Endodermal cell (in vitro differentiated cells): ENCODE measurements around the gene PRKD3. TPM values are rescaled to one million over a fixed set of nuclear protein-coding genes. Genes with fewer than 3 reads are reported as not detected.

Experiments
- DNase-seq: peaks from one replicate; pipeline ENCODE4 v3.0.0-alpha.2; 2017
- H3K27ac ChIP-seq: 2 replicates; pipeline ENCODE4 v1.5.1; 2013; ENCODE audit warnings: mild to moderate bottlenecking, low read depth, low read length, moderate library complexity
- H3K27me3 ChIP-seq: 2 replicates; pipeline ENCODE4 v1.6.1; 2013; ENCODE audit warnings: mild to moderate bottlenecking, low read length, moderate library complexity; ENCODE audit not compliant: insufficient read depth, control insufficient read depth, poor library complexity, severe bottlenecking
- H3K36me3 ChIP-seq: 2 replicates; pipeline ENCODE4 v1.7.0; 2013; ENCODE audit warnings: mild to moderate bottlenecking, low read length, moderate library complexity; ENCODE audit not compliant: control insufficient read depth, insufficient read depth
- H3K4me1 ChIP-seq: one replicate; pipeline ENCODE4 v1.7.0; 2013; ENCODE audit warnings: low read length; ENCODE audit not compliant: control insufficient read depth, insufficient read depth
- H3K4me3 ChIP-seq: 2 replicates; pipeline ENCODE4 v1.5.1; 2013; ENCODE audit warnings: mild to moderate bottlenecking, low read length, moderate library complexity
- H3K9ac ChIP-seq: 2 replicates; pipeline ENCODE4 v1.6.1; 2013; ENCODE audit warnings: mild to moderate bottlenecking, low read length, moderate library complexity; ENCODE audit not compliant: poor library complexity, severe bottlenecking; ENCODE audit errors: extremely low read depth
- H3K9me3 ChIP-seq: 2 replicates; pipeline ENCODE4 v1.6.1; 2013; ENCODE audit warnings: mild to moderate bottlenecking, low read length, moderate library complexity; ENCODE audit not compliant: control insufficient read depth
- H3K27ac Mint-ChIP-seq: 2 replicates; pipeline ENCODE4 v1.8.0; 2020; ENCODE audit warnings: mixed read lengths
- H3K27me3 Mint-ChIP-seq: 2 replicates; pipeline ENCODE4 v1.8.0; 2021; ENCODE audit warnings: mild to moderate bottlenecking, mixed read lengths; ENCODE audit not compliant: insufficient read depth
- H3K36me3 Mint-ChIP-seq: 2 replicates; pipeline ENCODE4 v1.8.0; 2020; ENCODE audit warnings: low read depth, mixed read lengths
- H3K4me1 Mint-ChIP-seq: 2 replicates; pipeline ENCODE4 v1.8.0; 2020; ENCODE audit warnings: mixed read lengths
- H3K4me3 Mint-ChIP-seq: 2 replicates; pipeline ENCODE4 v1.8.0; 2020; ENCODE audit warnings: mild to moderate bottlenecking, moderate library complexity, mixed read lengths
- H3K9me3 Mint-ChIP-seq: 2 replicates; pipeline ENCODE4 v1.8.0; 2020; ENCODE audit warnings: mild to moderate bottlenecking, mixed read lengths
- CTCF ChIP-seq: fragments of 200-600 bp; sonication (generic); conservative IDR thresholded peaks from 2 replicates; pipeline ENCODE4 v1.5.0; 2021; ENCODE audit warnings: antibody characterized with exemption, mild to moderate bottlenecking
- WGBS, 2 experiments: methylation state at CpG; one replicate each; pipeline versions ENCODE4 v1.1.5 to v1.1.7; 2013; ENCODE audit warnings: missing lambda C conversion rate in 2 of 2, mixed read lengths in 1 of 2; ENCODE audit not compliant: insufficient coverage in 1 of 2, insufficient read length in 1 of 2; 5-methylcytosine and 5-hydroxymethylcytosine counted together
- total RNA-seq, 2 donors: library from RNA; stranded (reverse); fragmentation: NEBNext Ultra II Directional in 1 of 2; extraction: Animal tissue kit (Norgen Biotek cat#: 25700) in 1 of 2; gene quantifications; 2 replicates in 1 of 2; 3 replicates in 1 of 2; pipeline ENCODE4 v1.2.1, GENCODE V29; 2021

The PRKD3 gene
- total RNA-seq, 2 donors from 2014 or later: 94.4 to 95.0 TPM

- H3K9ac ChIP-seq: peak overlapping the region; percentile 88
- no peak overlapping the region for H3K27ac ChIP-seq
- peaks cover 52% of the 10 kb centered on the region for H3K4me1 Mint-ChIP-seq
- no peak for DNase-seq
- H3K27me3 Mint-ChIP-seq: peaks cover 7% of the 10 kb centered on the region
- peak overlapping the region; percentile 97 for H3K4me3 ChIP-seq
- peaks cover 9% of the 10 kb centered on the region for H3K36me3 Mint-ChIP-seq
- H3K9me3 Mint-ChIP-seq: no peaks in the 10 kb centered on the region
- TF ChIP-seq CTCF: no peak
- H3K4me3 Mint-ChIP-seq: peak overlapping the region; percentile 89
- peaks cover 40% of the 10 kb centered on the region for H3K36me3 ChIP-seq
- H3K27ac Mint-ChIP-seq: no peak overlapping the region
- peaks cover 25% of the 10 kb centered on the region for H3K4me1 ChIP-seq
- H3K9me3 ChIP-seq: no peaks in the 10 kb centered on the region
- peaks cover 6% of the 10 kb centered on the region for H3K27me3 ChIP-seq
Measured at GRCh38 chr2:37322368-37322767, 2.3 kb downstream of the PRKD3 start.

GRCh38 chr2:37321029-37321682 is 3.5 kb downstream of the PRKD3 start:
- Histone ChIP-seq H3K4me1 (peaks cover 17% of the 10 kb centered on the region), H3K9me3 (no peaks in the 10 kb centered on the region), H3K9ac (peak overlapping the region; percentile 37), H3K4me3 (peak overlapping the region; percentile 97), H3K27ac (no peak overlapping the region), H3K36me3 (peaks cover 52% of the 10 kb centered on the region), H3K27me3 (peaks cover 6% of the 10 kb centered on the region)
- Mint-ChIP-seq H3K4me1 (peaks cover 58% of the 10 kb centered on the region), H3K36me3 (peaks cover 11% of the 10 kb centered on the region), H3K27me3 (peaks cover 6% of the 10 kb centered on the region), H3K4me3 (peak overlapping the region; percentile 89), H3K9me3 (no peaks in the 10 kb centered on the region), H3K27ac (no peak overlapping the region)
- 63 to 80% methylated on average over 1 to 4 of the region's 4 CpGs for WGBS, 2 experiments
- no peak for DNase-seq
- no peak for TF ChIP-seq CTCF

GRCh38 chr2:37319754-37320609 is 4.7 kb downstream of the PRKD3 start:
- Histone ChIP-seq H3K36me3 (peaks cover 64% of the 10 kb centered on the region), H3K4me3 (peak overlapping the region; percentile 70), H3K4me1 (peaks cover 17% of the 10 kb centered on the region), H3K9ac (no peak overlapping the region), H3K27ac (no peak overlapping the region), H3K9me3 (no peaks in the 10 kb centered on the region), H3K27me3 (no peaks in the 10 kb centered on the region)
- Mint-ChIP-seq H3K4me1 (peaks cover 63% of the 10 kb centered on the region), H3K27ac (no peak overlapping the region), H3K27me3 (no peaks in the 10 kb centered on the region), H3K36me3 (peaks cover 21% of the 10 kb centered on the region), H3K4me3 (peak overlapping the region; percentile 2), H3K9me3 (no peaks in the 10 kb centered on the region)
- DNase-seq: no peak
- 88 to 89% methylated on average over 10 to 12 of the region's 12 CpGs for WGBS, 2 experiments
- TF ChIP-seq CTCF: no peak
